ENCODE results near the gene SLC39A6. TPM values are rescaled to one million over a fixed set of nuclear protein-coding genes. Genes with fewer than 3 reads are reported as not detected.

The SLC39A6 gene
- total RNA-seq, 1 experiment from 2014 or later: 20.3 TPM

- no peaks in the 10 kb centered on the region for H3K79me2 ChIP-seq (ENCODE audit: low read depth)
- intact Hi-C loops (cut with micrococcal nuclease; ENCODE audit: unreplicated experiment): no loop called here
- H3K27me3 ChIP-seq (ENCODE audit: insufficient read depth, low read depth): no peaks in the 10 kb centered on the region
- no peak overlapping the region for H3K4me3 ChIP-seq
- no peak overlapping the region for H3K4me2 ChIP-seq
- CTCF ChIA-PET: no interaction called here
- H4K20me1 ChIP-seq (ENCODE audit: insufficient read depth): no peaks in the 10 kb centered on the region
- H2AFZ ChIP-seq: no peak overlapping the region
- no peaks in the 10 kb centered on the region for H3K9me2 ChIP-seq (ENCODE audit: insufficient read depth)
- H3K36me3 ChIP-seq (ENCODE audit: low read depth): no peaks in the 10 kb centered on the region
- DNase-seq: no peak
- no peak overlapping the region for H3K27ac ChIP-seq
- BruUV-seq (replicated peaks): no TSS peak
- H3K4me1 ChIP-seq (replicated peaks; ENCODE audit: insufficient read depth): no peaks in the 10 kb centered on the region
- no peaks in the 10 kb centered on the region for H3F3A ChIP-seq (ENCODE audit: insufficient read depth, low read depth)
- TF ChIP-seq EZH2 (IDR thresholded peaks at IDR 0.05; ENCODE audit: low read depth) (no peak), CTCF (conservative IDR thresholded peaks at IDR 0.05) (no peak)
- H3K9me3 ChIP-seq (ENCODE audit: insufficient read depth, low read depth): no peaks in the 10 kb centered on the region
- POLR2A ChIA-PET (ENCODE audit: unreplicated experiment): no interaction called here
Measured at GRCh38 chr18:36153771-36154170, 24.6 kb upstream of the SLC39A6 start.

DNA sequence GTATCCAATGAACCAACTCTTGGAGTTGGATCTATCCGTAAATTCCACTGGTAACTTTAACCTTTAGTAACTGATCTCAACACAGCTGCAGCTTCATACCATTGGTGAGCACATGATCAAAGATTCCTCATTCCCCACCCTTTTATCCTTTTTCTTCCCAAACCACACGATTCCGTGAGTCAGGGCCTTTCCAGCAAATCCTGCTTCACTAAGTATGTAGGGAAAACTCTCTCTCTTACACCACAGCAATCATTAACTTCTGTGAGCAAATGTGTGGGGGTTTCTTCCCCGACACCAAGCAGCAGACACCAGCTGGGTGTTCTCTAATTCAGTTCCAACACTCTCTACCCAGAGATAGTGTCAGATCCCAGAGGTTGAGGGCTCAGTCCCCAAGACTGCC is 24.1 kb upstream of the SLC39A6 start:
- no peaks in the 10 kb centered on the region for H3K9me2 ChIP-seq (ENCODE audit: insufficient read depth)
- ChIA-PET POLR2A (ENCODE audit: unreplicated experiment) (no interaction called here), CTCF (no interaction called here)
- BruUV-seq (replicated peaks): no TSS peak
- DNase-seq: no peak
- H3K4me2 ChIP-seq: no peak overlapping the region
- H4K20me1 ChIP-seq (ENCODE audit: insufficient read depth): no peaks in the 10 kb centered on the region
- H3K36me3 ChIP-seq (ENCODE audit: low read depth): no peaks in the 10 kb centered on the region
- H3K27me3 ChIP-seq (ENCODE audit: insufficient read depth, low read depth): no peaks in the 10 kb centered on the region
- no peaks in the 10 kb centered on the region for H3F3A ChIP-seq (ENCODE audit: insufficient read depth, low read depth)
- H3K4me3 ChIP-seq: no peak overlapping the region
- H2AFZ ChIP-seq: no peak overlapping the region
- H3K27ac ChIP-seq: no peak overlapping the region
- TF ChIP-seq EZH2 (IDR thresholded peaks at IDR 0.05; ENCODE audit: low read depth): no peak
- intact Hi-C loops (cut with micrococcal nuclease; ENCODE audit: unreplicated experiment): no loop called here
- H3K4me1 ChIP-seq (replicated peaks; ENCODE audit: insufficient read depth): no peaks in the 10 kb centered on the region
- no peaks in the 10 kb centered on the region for H3K79me2 ChIP-seq (ENCODE audit: low read depth)
- H3K9me3 ChIP-seq (ENCODE audit: insufficient read depth, low read depth): no peaks in the 10 kb centered on the region

DNA sequence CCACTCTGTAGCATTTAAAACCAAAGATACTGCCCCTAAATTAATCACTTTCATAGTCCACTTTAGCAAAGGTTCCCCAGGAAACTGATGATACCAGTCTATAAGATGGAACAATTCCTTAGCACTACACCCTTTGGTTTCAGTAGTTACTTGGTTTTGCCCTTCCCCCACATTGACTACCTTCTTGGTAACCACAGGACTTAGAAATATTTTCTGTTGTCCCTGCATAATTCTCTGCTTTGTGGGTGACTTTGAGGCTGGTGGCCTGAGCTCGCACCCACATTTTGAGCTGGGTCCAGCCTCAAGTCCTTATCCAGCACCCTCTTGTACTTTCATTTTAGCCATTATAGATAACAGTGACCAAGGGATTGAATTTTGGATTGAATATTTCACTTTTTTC is 23.6 kb upstream of the SLC39A6 start:
- no peaks in the 10 kb centered on the region for H3K9me2 ChIP-seq (ENCODE audit: insufficient read depth)
- no peaks in the 10 kb centered on the region for H3K27me3 ChIP-seq (ENCODE audit: insufficient read depth, low read depth)
- no peak for DNase-seq
- intact Hi-C loops (cut with micrococcal nuclease; ENCODE audit: unreplicated experiment): no loop called here
- no peaks in the 10 kb centered on the region for H3K4me1 ChIP-seq (replicated peaks; ENCODE audit: insufficient read depth)
- H3F3A ChIP-seq (ENCODE audit: insufficient read depth, low read depth): no peaks in the 10 kb centered on the region
- no peak overlapping the region for H2AFZ ChIP-seq
- no TSS peak for BruUV-seq (replicated peaks)
- no peak overlapping the region for H3K27ac ChIP-seq
- ChIA-PET POLR2A (ENCODE audit: unreplicated experiment) (no interaction called here), CTCF (no interaction called here)
- H3K9me3 ChIP-seq (ENCODE audit: insufficient read depth, low read depth): no peaks in the 10 kb centered on the region
- H3K4me2 ChIP-seq: no peak overlapping the region
- no peaks in the 10 kb centered on the region for H4K20me1 ChIP-seq (ENCODE audit: insufficient read depth)
- no peak overlapping the region for H3K4me3 ChIP-seq
- no peak for TF ChIP-seq CTCF (conservative IDR thresholded peaks at IDR 0.05)
- no peak for TF ChIP-seq EZH2 (IDR thresholded peaks at IDR 0.05; ENCODE audit: low read depth)
- H3K36me3 ChIP-seq (ENCODE audit: low read depth): no peaks in the 10 kb centered on the region
- no peaks in the 10 kb centered on the region for H3K79me2 ChIP-seq (ENCODE audit: low read depth)

DNA sequence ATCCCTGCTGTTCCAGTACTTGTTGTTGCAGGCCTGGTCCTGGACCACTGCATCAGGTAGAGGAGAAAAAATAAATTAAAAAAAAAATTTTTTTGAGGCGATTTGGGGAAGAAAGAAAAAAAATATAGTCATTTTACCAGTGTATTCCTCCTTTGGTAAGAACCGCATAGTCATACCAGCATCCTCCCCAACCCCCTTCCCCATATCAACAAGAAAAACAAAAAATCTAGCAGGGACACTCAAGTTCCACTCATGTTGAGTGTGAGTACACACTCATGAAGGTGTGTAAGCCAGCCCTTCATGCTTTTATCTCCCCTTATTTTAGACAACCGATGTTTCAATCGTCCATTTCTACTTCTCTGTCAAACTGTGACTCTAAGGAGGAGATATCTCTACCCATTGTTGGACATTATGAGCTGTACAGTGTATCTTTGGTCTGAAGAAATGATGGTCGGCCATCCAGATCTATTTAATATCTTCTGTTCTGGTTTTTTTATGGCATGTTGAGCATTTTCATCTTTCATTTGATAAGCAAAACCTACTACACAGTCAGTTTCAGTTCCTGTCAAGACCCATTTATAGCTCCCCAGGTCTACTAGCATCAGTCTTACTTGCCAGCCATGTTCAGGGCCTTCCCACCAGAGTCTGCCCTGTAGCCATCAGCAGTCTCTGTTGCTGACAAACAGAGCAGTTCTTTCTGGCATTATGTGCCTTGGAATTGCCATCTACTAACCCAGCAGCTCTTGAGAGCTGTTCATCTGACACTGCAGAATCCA is 20.6 kb upstream of the SLC39A6 start:
- BruUV-seq (replicated peaks): no TSS peak
- H3K36me3 ChIP-seq (ENCODE audit: low read depth): 0 out of 2 replicates have a peak, but pooled peaks cover 4% of the 10 kb centered on the region
- no peaks in the 10 kb centered on the region for H3K9me3 ChIP-seq (ENCODE audit: insufficient read depth, low read depth)
- H3K4me1 ChIP-seq (replicated peaks; ENCODE audit: insufficient read depth): no peaks in the 10 kb centered on the region
- no peak for TF ChIP-seq CTCF (conservative IDR thresholded peaks at IDR 0.05)
- no peak for TF ChIP-seq EZH2 (IDR thresholded peaks at IDR 0.05; ENCODE audit: low read depth)
- H3K79me2 ChIP-seq (ENCODE audit: low read depth): no peaks in the 10 kb centered on the region
- no peaks in the 10 kb centered on the region for H3K9me2 ChIP-seq (ENCODE audit: insufficient read depth)
- DNase-seq: no peak
- no peak overlapping the region for H3K4me2 ChIP-seq
- H3K27ac ChIP-seq: no peak overlapping the region
- CTCF ChIA-PET: no interaction called here
- no peaks in the 10 kb centered on the region for H3K27me3 ChIP-seq (ENCODE audit: insufficient read depth, low read depth)
- H4K20me1 ChIP-seq (ENCODE audit: insufficient read depth): no peaks in the 10 kb centered on the region
- POLR2A ChIA-PET (ENCODE audit: unreplicated experiment): interaction anchor here (0.7 kb wide), 1 partner anchor 24 kb away, joined by 3 read pairs; no protein-coding TSS in a partner anchor
- H2AFZ ChIP-seq: no peak overlapping the region
- H3K4me3 ChIP-seq: no peak overlapping the region
- intact Hi-C loops (cut with micrococcal nuclease; ENCODE audit: unreplicated experiment): no loop called here
- H3F3A ChIP-seq (ENCODE audit: insufficient read depth, low read depth): no peaks in the 10 kb centered on the region

Data from PC-9 (cell line).